DND-41 (cell line): ENCODE data around the gene EVX1.

Experiments used
- ATAC-seq: fragments of 200-7000 bp; cut with Tn5 transposase; 3 replicates; pipeline ENCODE4 v1.9.1; 2021; ENCODE audit warnings: low read depth; ENCODE audit not compliant: insufficient read depth
- DNase-seq: peaks from one replicate; pipeline ENCODE4 v3.0.0-alpha.2; 2020
- H2AFZ ChIP-seq: 2 replicates; pipeline ENCODE4 v1.6.0; 2012; ENCODE audit warnings: low read depth, low read length
- H3K27ac ChIP-seq: 2 replicates; pipeline ENCODE4 v1.5.1; 2012; ENCODE audit warnings: low read length, inconsistent platforms
- H3K27me3 ChIP-seq: fragments of 200-600 bp; sonication (generic); 2 replicates; pipeline ENCODE4 v1.6.0; 2012; ENCODE audit warnings: low read length, mild to moderate bottlenecking, inconsistent platforms; ENCODE audit not compliant: insufficient read depth, poor library complexity
- H3K36me3 ChIP-seq: 2 replicates; pipeline ENCODE4 v1.5.1; 2012; ENCODE audit warnings: low read length, inconsistent platforms; ENCODE audit not compliant: insufficient read depth
- H3K4me1 ChIP-seq: 2 replicates; pipeline ENCODE4 v1.5.1; 2012; ENCODE audit warnings: mild to moderate bottlenecking, low read length; ENCODE audit not compliant: insufficient read depth
- H3K4me2 ChIP-seq: 2 replicates; pipeline ENCODE4 v1.6.0; 2012; ENCODE audit warnings: mild to moderate bottlenecking, moderate library complexity, low read length, inconsistent platforms; ENCODE audit not compliant: insufficient read depth
- H3K4me3 ChIP-seq, 2 experiments: fragments of 200-600 bp in 1 of 2; shearing (Covaris generic) in 1 of 2; 2 replicates each; pipeline ENCODE4 v1.5.1; 2012 to 2016; ENCODE audit warnings: inconsistent platforms in 2 of 2, low read length in 2 of 2, mild to moderate bottlenecking in 2 of 2, low read depth in 1 of 2, moderate library complexity in 1 of 2
- H3K79me2 ChIP-seq: 2 replicates; pipeline ENCODE4 v1.6.0; 2012; ENCODE audit warnings: low read length, inconsistent platforms; ENCODE audit not compliant: insufficient read depth
- H3K9ac ChIP-seq: 2 replicates; pipeline ENCODE4 v1.6.0; 2012; ENCODE audit warnings: low read depth, mild to moderate bottlenecking, inconsistent platforms, low read length, moderate library complexity
- H3K9me3 ChIP-seq: 2 replicates; pipeline ENCODE4 v1.5.1; 2012; ENCODE audit warnings: low read length, moderate library complexity, mild to moderate bottlenecking, inconsistent platforms; ENCODE audit not compliant: insufficient read depth, severe bottlenecking
- H4K20me1 ChIP-seq: 2 replicates; pipeline ENCODE4 v1.6.0; 2012; ENCODE audit warnings: low read length; ENCODE audit not compliant: insufficient read depth
- EZH2 ChIP-seq: IDR thresholded peaks from 3 replicates; pipeline ENCODE4 v1.6.1; 2012; ENCODE audit warnings: borderline replicate concordance, low read depth, mild to moderate bottlenecking, moderate library complexity, low read length, inconsistent platforms; ENCODE audit not compliant: severe bottlenecking
- TF ChIP-seq, protein P1 (sequence below): IDR thresholded peaks from 2 replicates; pipeline ENCODE4 v1.5.1; 2012; ENCODE audit warnings: borderline replicate concordance, low read length, moderate library complexity, mild to moderate bottlenecking; ENCODE audit not compliant: poor library complexity, severe bottlenecking; ENCODE audit errors: extremely low read depth

The EVX1 gene

DNA sequence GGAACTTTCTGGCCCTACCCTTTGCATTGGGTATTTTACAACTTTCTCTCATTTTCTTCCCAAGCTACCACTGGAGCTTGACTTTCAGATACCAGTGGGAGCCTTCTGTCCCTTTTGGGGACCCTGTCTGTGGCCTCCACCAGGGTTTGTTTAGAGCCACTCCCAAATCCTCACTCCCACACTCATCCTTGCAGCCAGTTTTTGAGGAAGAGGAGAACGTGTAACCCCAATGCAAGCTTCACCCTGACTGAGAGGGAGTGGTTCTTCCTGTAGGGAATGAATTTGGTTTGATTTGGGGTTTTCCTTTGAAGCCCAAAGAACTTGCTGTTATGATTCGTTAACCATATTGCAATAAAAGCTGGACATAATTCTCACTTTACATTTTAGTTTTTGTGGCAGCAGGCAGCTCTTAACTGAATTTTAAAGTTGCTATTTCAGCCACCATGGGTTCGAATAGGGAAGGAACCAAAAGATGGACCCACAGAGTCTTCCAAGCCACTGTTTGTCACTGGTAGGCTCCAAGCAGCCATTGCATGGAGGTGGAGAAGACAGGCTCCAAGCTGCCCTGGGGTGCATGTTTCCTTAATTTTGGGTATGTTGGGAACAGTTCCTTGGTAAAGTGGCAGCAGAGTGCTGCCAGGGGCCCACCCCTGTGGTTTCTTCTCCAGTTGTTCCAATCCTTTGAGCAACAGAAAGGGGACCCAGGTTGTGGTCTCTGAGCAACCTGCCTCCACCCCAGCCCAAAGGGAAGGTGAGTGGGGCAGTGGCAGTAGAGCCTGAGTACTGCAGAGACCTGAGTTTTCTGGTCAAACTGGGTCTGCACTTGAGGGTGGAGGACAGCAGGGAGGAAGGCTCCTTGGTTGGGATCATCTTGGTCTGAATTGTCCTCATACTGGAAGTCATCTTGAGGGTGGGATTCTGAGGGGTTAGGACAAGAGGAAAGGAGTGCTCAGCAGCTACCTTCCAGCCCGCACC is 5.1 kb downstream of the EVX1 start:
- no peak overlapping the region for H3K27ac ChIP-seq
- no peak overlapping the region for H2AFZ ChIP-seq
- TF ChIP-seq EZH2: no peak
- TF ChIP-seq, protein P1, sequence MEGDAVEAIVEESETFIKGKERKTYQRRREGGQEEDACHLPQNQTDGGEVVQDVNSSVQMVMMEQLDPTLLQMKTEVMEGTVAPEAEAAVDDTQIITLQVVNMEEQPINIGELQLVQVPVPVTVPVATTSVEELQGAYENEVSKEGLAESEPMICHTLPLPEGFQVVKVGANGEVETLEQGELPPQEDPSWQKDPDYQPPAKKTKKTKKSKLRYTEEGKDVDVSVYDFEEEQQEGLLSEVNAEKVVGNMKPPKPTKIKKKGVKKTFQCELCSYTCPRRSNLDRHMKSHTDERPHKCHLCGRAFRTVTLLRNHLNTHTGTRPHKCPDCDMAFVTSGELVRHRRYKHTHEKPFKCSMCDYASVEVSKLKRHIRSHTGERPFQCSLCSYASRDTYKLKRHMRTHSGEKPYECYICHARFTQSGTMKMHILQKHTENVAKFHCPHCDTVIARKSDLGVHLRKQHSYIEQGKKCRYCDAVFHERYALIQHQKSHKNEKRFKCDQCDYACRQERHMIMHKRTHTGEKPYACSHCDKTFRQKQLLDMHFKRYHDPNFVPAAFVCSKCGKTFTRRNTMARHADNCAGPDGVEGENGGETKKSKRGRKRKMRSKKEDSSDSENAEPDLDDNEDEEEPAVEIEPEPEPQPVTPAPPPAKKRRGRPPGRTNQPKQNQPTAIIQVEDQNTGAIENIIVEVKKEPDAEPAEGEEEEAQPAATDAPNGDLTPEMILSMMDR: no peak
- H3K4me3 ChIP-seq: no peak overlapping the region
- no peak overlapping the region for H3K4me2 ChIP-seq
- DNase-seq (no peak), ATAC-seq (no peak)
- no peaks in the 10 kb centered on the region for H3K9me3 ChIP-seq
- H3K4me1 ChIP-seq: no peaks in the 10 kb centered on the region
- no peaks in the 10 kb centered on the region for H4K20me1 ChIP-seq
- H3K79me2 ChIP-seq: no peaks in the 10 kb centered on the region
- H3K9ac ChIP-seq: no peak overlapping the region
- no peaks in the 10 kb centered on the region for H3K36me3 ChIP-seq
- H3K27me3 ChIP-seq: peaks cover 3% of the 10 kb centered on the region

DNA sequence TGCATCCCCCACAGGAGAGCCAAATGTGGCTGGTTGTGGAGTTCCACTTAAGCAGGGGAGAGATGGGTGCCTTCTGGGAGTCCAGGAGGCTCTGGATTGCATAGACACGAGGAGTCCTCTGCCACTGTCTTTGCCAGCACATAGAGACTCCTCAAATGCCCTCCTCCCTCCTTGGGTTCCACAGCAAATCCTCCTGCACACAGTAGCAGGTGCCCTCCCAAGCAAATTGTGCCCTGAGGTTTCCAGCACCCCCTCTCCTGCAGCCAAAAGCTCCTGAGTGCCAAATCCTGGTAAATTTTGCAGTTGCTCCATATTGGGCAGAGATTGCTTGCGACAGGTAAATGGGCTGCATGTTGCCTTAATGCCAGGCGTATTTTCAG is 5.8 kb downstream of the EVX1 start:
- ATAC-seq: no peak
- no peaks in the 10 kb centered on the region for H3K4me1 ChIP-seq

DNA sequence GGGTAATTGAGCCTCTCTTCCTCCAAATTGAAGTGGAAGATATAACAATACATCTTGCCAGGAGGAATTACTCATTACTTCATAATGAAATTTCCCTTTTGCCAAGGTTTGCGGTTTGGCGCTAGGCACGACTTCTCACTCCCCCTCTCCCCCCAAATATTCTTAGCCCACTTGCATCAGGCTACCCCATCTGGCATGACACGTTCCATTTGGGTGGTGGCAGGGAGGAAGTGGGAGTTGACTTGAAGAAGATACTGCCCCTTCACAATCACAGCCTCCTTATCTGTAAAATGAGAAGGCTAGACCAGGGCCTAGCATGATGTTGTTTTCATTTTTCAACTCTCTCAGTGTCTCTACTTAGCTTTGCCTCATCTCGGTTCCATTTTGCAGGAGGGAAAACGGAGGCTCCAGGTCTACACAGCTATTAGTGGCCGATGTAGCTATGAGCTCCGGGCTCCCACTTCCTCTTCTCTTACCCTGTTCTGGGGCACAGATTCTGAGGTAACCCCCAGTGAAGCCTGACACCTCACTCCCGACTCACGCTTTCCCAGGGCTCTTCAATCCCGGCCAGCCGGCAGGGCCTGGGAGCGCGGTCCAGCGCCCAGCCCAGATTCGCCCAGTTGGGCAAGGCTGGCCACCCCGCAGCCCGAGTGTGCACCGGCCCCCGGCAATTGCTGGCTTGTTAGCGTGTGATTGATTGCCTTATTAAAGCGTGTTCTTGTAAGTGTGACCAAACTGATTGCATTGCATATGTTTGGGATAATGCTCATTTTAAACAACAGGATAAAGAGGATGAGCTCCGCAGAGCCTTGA is 6.5 kb downstream of the EVX1 start:
- H3K27me3 ChIP-seq: peaks cover 3% of the 10 kb centered on the region
- H3K79me2 ChIP-seq: no peaks in the 10 kb centered on the region
- no peaks in the 10 kb centered on the region for H3K36me3 ChIP-seq
- no peak overlapping the region for H3K4me2 ChIP-seq
- DNase-seq (no peak), ATAC-seq (no peak)
- H4K20me1 ChIP-seq: no peaks in the 10 kb centered on the region
- H3K4me1 ChIP-seq: no peaks in the 10 kb centered on the region
- H2AFZ ChIP-seq: no peak overlapping the region
- no peak overlapping the region for H3K27ac ChIP-seq
- no peaks in the 10 kb centered on the region for H3K9me3 ChIP-seq
- no peak overlapping the region for H3K9ac ChIP-seq
- H3K4me3 ChIP-seq: no peak overlapping the region
- no peak for TF ChIP-seq EZH2
- TF ChIP-seq, protein P1: no peak

More for the DNA sequence above, 5.8 kb downstream of the EVX1 start:
- Histone ChIP-seq H2AFZ (no peak overlapping the region), H3K36me3 (no peaks in the 10 kb centered on the region), H3K79me2 (no peaks in the 10 kb centered on the region), H3K9me3 (no peaks in the 10 kb centered on the region), H4K20me1 (no peaks in the 10 kb centered on the region), H3K27ac (no peak overlapping the region), H3K4me2 (no peak overlapping the region), H3K9ac (no peak overlapping the region), H3K4me3 (no peak overlapping the region), H3K27me3 (peaks cover 3% of the 10 kb centered on the region)
- TF ChIP-seq, protein P1: no peak
- DNase-seq: no peak
